H1 (cell line): Measurements from ENCODE around the gene PAFAH1B1. TPM values are rescaled to one million over a fixed set of nuclear protein-coding genes. Genes with fewer than 3 reads are reported as not detected.

Experiments
- CTCF ChIA-PET: fragments of 300-600 bp; sonication (Branson Sonifier 250); formaldehyde crosslinking; loops from one replicate; lab custom pipeline; 2021; ENCODE audit not compliant: partially characterized antibody; lab: Charles Lee
- POLR2A ChIA-PET: fragments of 300-600 bp; sonication (Branson Sonifier 250); formaldehyde crosslinking; loops from one replicate; lab custom pipeline; 2021; ENCODE audit warnings: inconsistent platforms; ENCODE audit not compliant: partially characterized antibody; lab: Charles Lee
- DNase-seq, 2 experiments: peaks; one replicate each; pipeline versions ENCODE4 v3.0.0 to v3.0.0-alpha.2; 2010 to 2022; ENCODE audit warnings: low spot score in 2 of 2, low read depth in 1 of 2, mixed read lengths in 1 of 2
- FAIRE-seq: peaks from 2 replicates; lab custom pipeline; 2011; peaks lifted over from hg19 to GRCh38; lab: Jason Lieb, UNC
- H2AFZ ChIP-seq: 2 replicates; pipeline ENCODE4 v1.8.1; 2012; ENCODE audit warnings: low read length, inconsistent platforms
- H2AK5ac ChIP-seq: 2 replicates; pipeline ENCODE4 v1.6.1; 2013; ENCODE audit warnings: low read depth, low read length
- H2BK120ac ChIP-seq: replicated peaks from 2 replicates; pipeline ENCODE3; 2013; ENCODE audit warnings: low read depth, low read length, inconsistent platforms
- H2BK12ac ChIP-seq: 2 replicates; pipeline ENCODE4 v1.6.1; 2013; ENCODE audit warnings: low read depth, low read length
- H2BK15ac ChIP-seq: 2 replicates; pipeline ENCODE4 v1.6.1; 2013; ENCODE audit warnings: low read length
- H2BK20ac ChIP-seq: 2 replicates; pipeline ENCODE4 v1.6.1; 2013; ENCODE audit warnings: low read length
- H2BK5ac ChIP-seq: 2 replicates; pipeline ENCODE4 v1.6.1; 2013; ENCODE audit warnings: low read depth, low read length
- H3K14ac ChIP-seq: 2 replicates; pipeline ENCODE4 v1.6.1; 2013; ENCODE audit warnings: inconsistent platforms; ENCODE audit not compliant: insufficient read length
- H3K18ac ChIP-seq: 2 replicates; pipeline ENCODE4 v1.6.1; 2013; ENCODE audit warnings: low read length; ENCODE audit errors: extremely low read depth
- H3K23ac ChIP-seq: 2 replicates; pipeline ENCODE4 v1.6.1; 2013; ENCODE audit warnings: inconsistent platforms; ENCODE audit not compliant: insufficient read length
- H3K23me2 ChIP-seq: 2 replicates; pipeline ENCODE4 v1.6.1; 2013; ENCODE audit warnings: low read depth, low read length
- H3K27ac ChIP-seq: 2 replicates; pipeline ENCODE4 v1.6.1; 2011; ENCODE audit warnings: low read depth, low read length, inconsistent platforms
- H3K27me3 ChIP-seq, 4 experiments: replicated peaks in 1 of 4; 1 replicate in 1 of 4; 2 replicates in 3 of 4; pipeline versions ENCODE4 v1.6.1 to v1.8.1; 2011 to 2013; ENCODE audit warnings: low read length in 3 of 4, mild to moderate bottlenecking in 3 of 4, inconsistent platforms in 2 of 4, mixed read lengths in 2 of 4, moderate library complexity in 1 of 4; ENCODE audit not compliant: control insufficient read depth in 3 of 4, insufficient read depth in 3 of 4; ENCODE audit errors: extremely low read depth in 1 of 4
- H3K36me3 ChIP-seq, 4 experiments: 2 replicates each; pipeline versions ENCODE4 v1.6.1 to v1.8.1; 2011 to 2013; ENCODE audit warnings: mild to moderate bottlenecking in 4 of 4, low read length in 3 of 4, moderate library complexity in 2 of 4, control low read depth in 1 of 4, inconsistent platforms in 1 of 4; ENCODE audit not compliant: insufficient read depth in 4 of 4, control insufficient read depth in 2 of 4
- H3K4ac ChIP-seq: replicated peaks from 2 replicates; pipeline ENCODE3; 2013; ENCODE audit warnings: low read length, low read depth, mixed read lengths, inconsistent platforms; ENCODE audit not compliant: insufficient read length
- H3K4me1 ChIP-seq, 4 experiments: replicated peaks in 1 of 4; 1 replicate in 1 of 4; 2 replicates in 3 of 4; pipeline versions ENCODE4 v1.6.1 to v1.8.1; 2011 to 2013; ENCODE audit warnings: low read length in 3 of 4, inconsistent platforms in 2 of 4, mixed read lengths in 1 of 4; ENCODE audit not compliant: insufficient read depth in 4 of 4, control insufficient read depth in 3 of 4
- H3K4me2 ChIP-seq, 2 experiments: 2 replicates each; pipeline versions ENCODE4 v1.6.1 to v1.8.1; 2011 to 2013; ENCODE audit warnings: low read depth in 2 of 2, low read length in 2 of 2, control low read depth in 1 of 2, inconsistent platforms in 1 of 2, mild to moderate bottlenecking in 1 of 2; ENCODE audit not compliant: insufficient read depth in 1 of 2
- H3K4me3 ChIP-seq, 4 experiments: fragments of 200-600, 300-600 bp in 1 of 4; sonication (generic), shearing (Covaris generic), sonication (Bioruptor Twin) in 1 of 4; 2 replicates each; pipeline versions ENCODE4 v1.5.1 to v1.8.1; 2011 to 2016; ENCODE audit warnings: low read length in 4 of 4, low read depth in 3 of 4, control low read depth in 2 of 4, inconsistent platforms in 2 of 4, mild to moderate bottlenecking in 2 of 4, mixed read lengths in 1 of 4, moderate library complexity in 1 of 4; ENCODE audit not compliant: insufficient read depth in 2 of 4; ENCODE audit errors: extremely low read depth in 1 of 4
- H3K56ac ChIP-seq: replicated peaks from 2 replicates; pipeline ENCODE3; 2013; ENCODE audit warnings: low read depth, mild to moderate bottlenecking, mixed read lengths, low read length, inconsistent platforms; ENCODE audit not compliant: insufficient read length
- H3K79me1 ChIP-seq: 2 replicates; pipeline ENCODE4 v1.6.1; 2013; ENCODE audit warnings: low read depth, low read length, control low read depth
- H3K79me2 ChIP-seq, 2 experiments: 2 replicates each; pipeline versions ENCODE4 v1.6.1 to v1.8.1; 2012 to 2013; ENCODE audit warnings: low read length in 2 of 2, mild to moderate bottlenecking in 2 of 2, inconsistent platforms in 1 of 2; ENCODE audit not compliant: insufficient read depth in 2 of 2, control insufficient read depth in 1 of 2
- H3K9ac ChIP-seq, 4 experiments: replicated peaks in 1 of 4; 1 replicate in 1 of 4; 2 replicates in 3 of 4; pipeline versions ENCODE4 v1.6.1 to v1.8.1; 2011 to 2013; ENCODE audit warnings: low read depth in 3 of 4, low read length in 3 of 4, control low read depth in 2 of 4, mild to moderate bottlenecking in 2 of 4, moderate library complexity in 2 of 4, inconsistent platforms in 1 of 4; ENCODE audit errors: extremely low read depth in 1 of 4
- H3K9me3 ChIP-seq, 2 experiments: 2 replicates each; pipeline versions ENCODE4 v1.6.1 to v1.8.1; 2012 to 2013; ENCODE audit warnings: mild to moderate bottlenecking in 2 of 2, moderate library complexity in 2 of 2, control low read depth in 1 of 2, inconsistent platforms in 1 of 2, low read depth in 1 of 2, low read length in 1 of 2, mixed read lengths in 1 of 2; ENCODE audit not compliant: insufficient read depth in 2 of 2
- H4K20me1 ChIP-seq, 2 experiments: replicated peaks in 1 of 2; 2 replicates each; pipeline versions ENCODE3 to v1.8.1; 2011 to 2013; ENCODE audit warnings: inconsistent platforms in 2 of 2, low read length in 2 of 2, mild to moderate bottlenecking in 1 of 2; ENCODE audit not compliant: insufficient read depth in 2 of 2, control insufficient read depth in 1 of 2
- H4K5ac ChIP-seq: 2 replicates; pipeline ENCODE4 v1.6.1; 2013; ENCODE audit warnings: low read length, low read depth, mixed read lengths, inconsistent platforms; ENCODE audit not compliant: insufficient read length
- H4K8ac ChIP-seq: 2 replicates; pipeline ENCODE4 v1.8.0; 2013; ENCODE audit warnings: mild to moderate bottlenecking, moderate library complexity, low read length, inconsistent platforms; ENCODE audit not compliant: insufficient read depth; ENCODE audit errors: extremely low read depth
- H4K91ac ChIP-seq: replicated peaks from 2 replicates; pipeline ENCODE3; 2013; ENCODE audit warnings: low read length, mixed read lengths, inconsistent platforms; ENCODE audit not compliant: insufficient read length
- EGR1 ChIP-seq: IDR thresholded peaks from 2 replicates; pipeline ENCODE4 v1.6.1; 2011; ENCODE audit warnings: low read depth, low read length, borderline replicate concordance
- FOSL1 ChIP-seq: IDR thresholded peaks from 2 replicates; pipeline ENCODE4 v1.6.1; 2011; ENCODE audit warnings: mild to moderate bottlenecking, low read depth, low read length, moderate library complexity; ENCODE audit not compliant: insufficient read depth
- JUND ChIP-seq: IDR thresholded peaks from 2 replicates; pipeline ENCODE4 v1.6.1; 2011; ENCODE audit warnings: mild to moderate bottlenecking, improper control_type of control experiment, low read length
- KDM5A ChIP-seq: fragments of 200-600 bp; IDR thresholded peaks from 2 replicates; pipeline ENCODE4 v1.7.1; 2012; ENCODE audit warnings: mild to moderate bottlenecking, low read length, inconsistent platforms, mixed read lengths
- MAFK ChIP-seq: IDR thresholded peaks from 2 replicates; pipeline ENCODE4 v1.6.1; 2012; ENCODE audit warnings: low read depth, mild to moderate bottlenecking, improper control_type of control experiment, low read length
- RXRA ChIP-seq: IDR thresholded peaks from 2 replicates; pipeline ENCODE4 v1.6.1; 2011; ENCODE audit warnings: low read depth, mild to moderate bottlenecking, low read length, moderate library complexity; ENCODE audit not compliant: insufficient read depth
- ZNF274 ChIP-seq: IDR thresholded peaks from 2 replicates; pipeline ENCODE4 v1.7.0; 2012; ENCODE audit warnings: low read length, borderline replicate concordance; ENCODE audit errors: extremely low read depth
- WGBS, 2 experiments: shearing (Covaris generic) in 1 of 2; methylation state at CpG; one replicate each; pipeline versions ENCODE4 v1.1.6 to v1.1.7; 2013 to 2015; ENCODE audit warnings: low lambda C conversion rate in 2 of 2, mixed read lengths in 2 of 2, inconsistent platforms in 1 of 2, low coverage in 1 of 2, missing lambda C conversion rate in 1 of 2; ENCODE audit not compliant: insufficient replicate concordance in 2 of 2, insufficient coverage in 1 of 2, insufficient read length in 1 of 2; ENCODE audit errors: extremely low coverage in 1 of 2, missing lambda C conversion rate in 1 of 2; 5-methylcytosine and 5-hydroxymethylcytosine counted together
- polyA plus RNA-seq, 7 experiments: library from polyadenylated mRNA; depleted of rRNA in 3 of 7; stranded (reverse) in 5 of 7; unstranded in 2 of 7; fragments of >200 nt in 5 of 7; fragments of 200-250 nt in 2 of 7; gene quantifications; 1 replicate in 5 of 7; 2 replicates in 1 of 7; 4 replicates in 1 of 7; pipeline versions ENCODE4 v1.2.1 to v1.2.3, GENCODE V29; 2011 to 2013; ENCODE audit warnings: missing spikeins in 2 of 7, mixed read lengths in 2 of 7
- total RNA-seq: library from RNA; stranded (reverse); fragmentation: NEBNext Ultra II Directional; extraction: Animal tissue kit (Norgen Biotek cat#: 25700); gene quantifications from 2 replicates; pipeline ENCODE4 v1.2.1, GENCODE V29; 2021
- TF ChIP-seq, protein P1 (sequence below): IDR thresholded peaks from 2 replicates; pipeline ENCODE4 v1.6.1; 2012; ENCODE audit warnings: inconsistent platforms

PAFAH1B1 gene
- total and polyA plus RNA-seq, 2 of the 8 experiments (the other 6 are each of a cell fraction or from before 2014, with no cell fraction given): 42.0 to 152 TPM

GRCh38 chr17:2571523-2572303 is 21.7 kb upstream of the PAFAH1B1 start:
- Histone ChIP-seq H4K20me1 (no peaks in the 10 kb centered on the region), H3K18ac (no peak overlapping the region), H2AFZ (no peak overlapping the region), H3K4me1 (no peaks in the 10 kb centered on the region), H3K4ac (no peak overlapping the region), H2BK120ac (no peak overlapping the region), H2BK12ac (no peak overlapping the region), H2AK5ac (no peak overlapping the region), H2BK5ac (no peak overlapping the region), H3K27ac (no peak overlapping the region), H3K36me3 (no peaks in the 10 kb centered on the region), H4K5ac (no peak overlapping the region), H3K23me2 (no peaks in the 10 kb centered on the region), H2BK20ac (no peak overlapping the region), H3K14ac (no peak overlapping the region), H3K23ac (no peak overlapping the region), H4K8ac (no peak overlapping the region), H4K91ac (no peak overlapping the region), H3K56ac (no peak overlapping the region), H2BK15ac (no peak overlapping the region), H3K4me2 (no peak overlapping the region), H3K79me2 (no peaks in the 10 kb centered on the region), H3K27me3 (no peaks in the 10 kb centered on the region), H3K79me1 (no peaks in the 10 kb centered on the region), H3K9ac (no peak overlapping the region), H3K4me3 (no peak overlapping the region), H3K9me3 (no peaks in the 10 kb centered on the region)
- ChIA-PET POLR2A (no interaction called here), CTCF (no interaction called here)
- WGBS, 2 experiments: 88% methylated on average over 4 of the region's 4 CpGs; no CpG with 5 or more reads in 1 of the 2 experiments
- DNase-seq (no peak), FAIRE-seq (no peak)
- TF ChIP-seq FOSL1: no peak
- TF ChIP-seq ZNF274: no peak
- no peak for TF ChIP-seq JUND
- no peak for TF ChIP-seq MAFK
- TF ChIP-seq KDM5A: no peak
- TF ChIP-seq EGR1: no peak
- no peak for TF ChIP-seq RXRA
- TF ChIP-seq, protein P1, sequence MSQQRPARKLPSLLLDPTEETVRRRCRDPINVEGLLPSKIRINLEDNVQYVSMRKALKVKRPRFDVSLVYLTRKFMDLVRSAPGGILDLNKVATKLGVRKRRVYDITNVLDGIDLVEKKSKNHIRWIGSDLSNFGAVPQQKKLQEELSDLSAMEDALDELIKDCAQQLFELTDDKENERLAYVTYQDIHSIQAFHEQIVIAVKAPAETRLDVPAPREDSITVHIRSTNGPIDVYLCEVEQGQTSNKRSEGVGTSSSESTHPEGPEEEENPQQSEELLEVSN: no peak
